ENCODE measurements around the gene C4orf50. TPM values are rescaled to one million over a fixed set of nuclear protein-coding genes. Genes with fewer than 3 reads are reported as not detected.
A peak's percentile ranks its signal among the peaks of the same experiment; 100 is the strongest.

The C4orf50 gene
- total RNA-seq, 1 donor from 2014 or later, result not detected

GRCh38 chr4:6001680-6002491, 16.3 kb downstream of the C4orf50 start:
- Mint-ChIP-seq H3K27ac (ENCODE audit: unreplicated experiment) (no peak overlapping the region), H3K4me3 (ENCODE audit: unreplicated experiment) (no peak overlapping the region), H3K9me3 (ENCODE audit: low read depth) (no peaks in the 10 kb centered on the region), H3K36me3 (ENCODE audit: low read depth) (no peaks in the 10 kb centered on the region), H3K4me1 (ENCODE audit: low read depth) (no peaks in the 10 kb centered on the region), H3K27me3 (ENCODE audit: low read depth) (peaks cover 40% of the 10 kb centered on the region)
- no peak for TF ChIP-seq CTCF (IDR thresholded peaks at IDR 0.05)
- no peak for DNase-seq (ENCODE audit: low spot score)

- no peak for TF ChIP-seq CTCF (IDR thresholded peaks at IDR 0.05)
- Mint-ChIP-seq H3K9me3 (ENCODE audit: low read depth) (no peaks in the 10 kb centered on the region), H3K27ac (ENCODE audit: unreplicated experiment) (no peak overlapping the region), H3K4me1 (ENCODE audit: low read depth) (no peaks in the 10 kb centered on the region), H3K4me3 (ENCODE audit: unreplicated experiment) (no peak overlapping the region), H3K36me3 (ENCODE audit: low read depth) (no peaks in the 10 kb centered on the region), H3K27me3 (ENCODE audit: low read depth) (peaks cover 43% of the 10 kb centered on the region)
- DNase-seq (ENCODE audit: low spot score), result no peak
Measured at GRCh38 chr4:5999830-6000365, 18.3 kb downstream of the C4orf50 start.

GRCh38 chr4:5999356-5999755, 18.9 kb downstream of the C4orf50 start:
- Mint-ChIP-seq H3K4me1 (ENCODE audit: low read depth) (no peaks in the 10 kb centered on the region), H3K27ac (ENCODE audit: unreplicated experiment) (no peak overlapping the region), H3K27me3 (ENCODE audit: low read depth) (peaks cover 46% of the 10 kb centered on the region), H3K36me3 (ENCODE audit: low read depth) (no peaks in the 10 kb centered on the region), H3K4me3 (ENCODE audit: unreplicated experiment) (no peak overlapping the region), H3K9me3 (ENCODE audit: low read depth) (no peaks in the 10 kb centered on the region)
- TF ChIP-seq CTCF (IDR thresholded peaks at IDR 0.05), result no peak
- DNase-seq (ENCODE audit: low spot score), result no peak

GRCh38 chr4:5998333-5998936, 19.8 kb downstream of the C4orf50 start:
- Mint-ChIP-seq H3K27me3 (ENCODE audit: low read depth) (peaks cover 46% of the 10 kb centered on the region), H3K9me3 (ENCODE audit: low read depth) (no peaks in the 10 kb centered on the region), H3K4me3 (ENCODE audit: unreplicated experiment) (no peak overlapping the region), H3K27ac (ENCODE audit: unreplicated experiment) (no peak overlapping the region), H3K4me1 (ENCODE audit: low read depth) (no peaks in the 10 kb centered on the region), H3K36me3 (ENCODE audit: low read depth) (no peaks in the 10 kb centered on the region)
- peak; percentile 97 for TF ChIP-seq CTCF (IDR thresholded peaks at IDR 0.05)
- no peak for DNase-seq (ENCODE audit: low spot score)

- Mint-ChIP-seq H3K27me3 (ENCODE audit: low read depth) (peaks cover 48% of the 10 kb centered on the region), H3K27ac (ENCODE audit: unreplicated experiment) (no peak overlapping the region), H3K4me1 (ENCODE audit: low read depth) (no peaks in the 10 kb centered on the region), H3K36me3 (ENCODE audit: low read depth) (no peaks in the 10 kb centered on the region), H3K9me3 (ENCODE audit: low read depth) (no peaks in the 10 kb centered on the region), H3K4me3 (ENCODE audit: unreplicated experiment) (no peak overlapping the region)
- DNase-seq (ENCODE audit: low spot score), result no peak
- TF ChIP-seq CTCF (IDR thresholded peaks at IDR 0.05), result no peak
Measured at GRCh38 chr4:5996641-5997040, 21.6 kb downstream of the C4orf50 start.

All from chondrocyte (in vitro differentiated cells).